Adipose tissue (tissue), 3 donors: ENCODE results near the gene CFP. TPM values are rescaled to one million over a fixed set of nuclear protein-coding genes. Genes with fewer than 3 reads are reported as not detected.
"Not testable (repeated sequence)": the region's sequence is repeated elsewhere in the genome, so short reads cannot be mapped to it uniquely, and the experiment has no call there.

ENCODE experiments used
- H3K27ac ChIP-seq: one replicate; pipeline ENCODE4 v1.5.1; 2013; ENCODE audit warnings: low read depth, low read length
- WGBS, 3 donors: extraction: QIAGEN DNeasy Blood & Tissue Kit; methylation state at CpG; one replicate each; pipeline ENCODE4 v1.1.7; 2013; 5-methylcytosine and 5-hydroxymethylcytosine counted together
- polyA plus RNA-seq, 3 donors: library from polyadenylated mRNA; stranded (reverse); fragments of 200-250 nt; gene quantifications; one replicate each; pipeline ENCODE4 v1.2.3, GENCODE V29; 2013
- donor health status: healthy with polysubstance abuse.
- donor health status: Bipolar disorder and iron deficiency.
- donor health status: healthy.

CFP gene
- polyA plus RNA-seq, 3 donors, result 1.5 to 17.1 (median 7.3) TPM

DNA sequence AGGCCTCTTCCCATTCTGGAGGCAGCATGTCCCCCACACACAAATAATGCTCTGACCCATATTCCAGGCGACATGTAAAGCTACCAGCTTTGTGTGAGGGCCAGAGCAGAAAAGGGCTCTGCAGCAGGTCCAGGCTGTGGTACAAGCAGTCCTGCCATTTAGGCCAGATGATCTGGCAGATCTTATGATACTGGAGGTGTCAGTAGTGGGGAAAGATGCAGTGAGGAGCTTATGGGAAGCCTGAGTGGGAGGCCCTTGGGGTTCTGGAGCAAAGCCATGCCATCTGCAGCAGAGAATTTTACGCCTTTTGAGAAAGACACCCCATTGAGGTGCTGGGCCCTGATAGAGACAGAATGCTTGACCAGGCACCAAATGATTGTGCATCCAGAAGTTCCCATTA is 17.8 kb downstream of the CFP start:
- 67 to 96% (median 93%) methylated on average over 2 of the region's 2 CpGs for WGBS, 3 donors
- no peak overlapping the region for H3K27ac ChIP-seq

DNA sequence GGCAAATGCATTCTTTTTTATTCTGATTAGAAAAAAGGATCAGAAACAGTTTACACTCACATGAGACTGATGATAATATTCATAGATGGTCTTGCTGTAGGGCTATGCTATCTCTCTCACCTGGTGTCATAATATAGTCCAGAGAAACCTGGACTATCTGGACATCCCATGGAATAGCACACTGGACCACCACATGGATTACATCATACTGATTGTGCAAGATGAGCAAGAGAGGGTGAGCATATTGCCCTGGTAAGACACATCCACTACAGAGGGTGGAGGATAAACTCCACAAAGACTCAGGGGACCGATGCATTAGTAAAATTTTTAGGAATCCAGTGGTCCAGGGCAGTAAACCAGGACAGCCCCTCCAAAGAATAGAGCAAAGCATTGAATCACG is 18.2 kb downstream of the CFP start:
- WGBS, 3 donors, result 70 to 100% (median 93%) methylated on average over 2 of the region's 2 CpGs
- H3K27ac ChIP-seq, result no peak overlapping the region

DNA sequence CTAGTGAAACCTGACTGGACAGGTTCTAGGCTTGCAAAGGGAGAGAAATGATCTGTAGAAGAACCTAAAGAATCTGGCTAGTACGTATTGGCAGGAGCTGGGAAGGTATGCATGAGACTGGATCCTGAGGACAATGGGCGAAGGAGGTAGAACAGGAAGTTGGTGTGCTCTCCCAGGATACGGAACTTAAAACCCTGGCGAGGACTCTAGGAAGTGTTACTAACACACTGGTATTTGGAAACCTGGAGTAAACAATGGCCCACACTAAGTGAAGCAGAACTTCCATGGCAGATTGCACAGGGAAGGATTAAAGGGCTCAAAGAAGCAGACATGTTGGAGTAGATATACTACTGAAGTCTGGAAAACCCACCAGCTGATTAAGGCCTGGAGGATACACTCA is 19.2 kb downstream of the CFP start:
- H3K27ac ChIP-seq, result no peak overlapping the region
- 60 to 76% (median 65%) methylated on average over 4 of the region's 4 CpGs for WGBS, 3 donors

DNA sequence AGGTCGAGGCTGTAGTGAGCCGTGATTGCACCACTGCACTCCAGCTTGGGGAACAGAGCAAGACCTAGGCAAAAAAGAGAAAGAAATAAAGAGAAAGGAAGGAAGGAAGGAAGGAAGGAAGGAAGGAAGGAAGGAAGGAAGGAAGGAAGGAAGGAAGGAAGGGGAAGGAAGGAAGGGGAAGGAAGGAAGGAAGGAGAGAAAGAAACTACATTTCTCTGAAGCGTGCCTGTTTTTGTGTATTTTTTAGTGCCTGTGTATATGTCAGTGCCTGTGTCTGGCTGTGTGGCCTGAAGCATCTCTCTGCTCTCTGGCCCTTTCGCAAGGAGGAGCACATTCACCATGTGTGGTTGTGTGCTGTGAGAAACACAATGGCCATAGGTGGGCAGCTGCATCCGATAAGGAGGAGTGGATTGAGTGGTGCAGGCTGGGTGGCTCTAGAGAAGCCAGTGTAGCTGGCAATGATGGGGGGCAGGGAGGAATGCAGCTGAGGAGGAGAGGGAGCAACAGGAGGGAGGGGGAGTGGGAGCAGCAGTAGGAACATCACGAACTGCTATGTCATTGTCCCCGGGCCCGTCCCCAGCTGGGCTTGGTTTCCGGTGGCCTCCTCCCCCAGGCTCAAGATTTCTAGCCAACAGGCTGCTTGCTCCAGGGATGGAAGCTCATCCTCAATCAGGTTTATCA is 21.5 kb downstream of the CFP start:
- no peak overlapping the region for H3K27ac ChIP-seq
- WGBS, 3 donors, result 38 to 62% (median 59%) methylated on average over 4 to 9 of the region's 9 CpGs

GRCh38 chrX:47607091-47607490 is 22.6 kb downstream of the CFP start:
- no peak overlapping the region for H3K27ac ChIP-seq

- WGBS, 3 donors, result 50 to 73% (median 67%) methylated on average over 9 of the region's 9 CpGs
- no peak overlapping the region for H3K27ac ChIP-seq
Measured at GRCh38 chrX:47605024-47605423, 24.7 kb downstream of the CFP start.

DNA sequence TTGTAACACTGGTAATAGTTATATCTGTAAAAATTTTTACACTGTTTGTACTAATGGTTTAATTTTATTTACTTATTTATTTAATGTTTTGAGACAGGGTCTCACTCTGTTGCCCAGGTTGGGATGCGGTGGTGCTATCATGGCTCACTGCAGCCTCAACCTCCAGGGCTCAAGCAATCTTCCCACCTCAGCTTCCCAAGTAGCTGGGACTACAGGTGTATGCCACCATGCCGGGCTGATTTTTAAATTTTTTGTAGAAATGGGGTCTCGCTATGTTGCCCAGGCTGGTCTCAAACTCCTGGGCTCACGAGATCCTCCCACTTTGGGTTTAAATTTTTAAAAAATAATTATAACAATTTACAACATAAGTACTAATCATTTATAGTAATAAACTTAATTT is 26.6 kb downstream of the CFP start:
- not testable (repeated sequence) for H3K27ac ChIP-seq
- 92 to 98% (median 97%) methylated on average over 4 of the region's 4 CpGs for WGBS, 3 donors

- H3K27ac ChIP-seq, result no peak overlapping the region
- WGBS, 3 donors, result 86 to 89% (median 86%) methylated on average over 3 of the region's 3 CpGs
Measured at GRCh38 chrX:47597222-47597621, 32.5 kb downstream of the CFP start.

DNA sequence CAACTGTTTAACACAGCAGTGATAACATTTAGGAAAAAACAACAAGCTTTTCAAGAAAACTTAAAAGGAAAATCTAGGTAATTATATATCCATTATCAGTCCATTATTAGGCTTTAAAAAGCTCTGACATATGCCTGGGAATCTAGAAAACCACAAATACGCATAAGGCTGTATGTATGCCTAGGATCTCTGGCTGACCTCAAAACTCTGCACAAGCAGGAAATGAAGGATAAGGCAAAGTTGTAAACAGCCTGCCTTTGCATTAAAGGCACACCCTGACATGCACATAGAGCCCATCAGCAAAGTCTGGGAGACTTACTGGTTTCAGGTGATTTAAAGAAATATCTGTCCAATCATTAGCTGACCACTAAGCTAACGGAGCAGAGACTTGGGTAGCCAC is 33.5 kb downstream of the CFP start:
- 75 to 86% (median 82%) methylated on average over 2 of the region's 2 CpGs for WGBS, 3 donors
- no peak overlapping the region for H3K27ac ChIP-seq

DNA sequence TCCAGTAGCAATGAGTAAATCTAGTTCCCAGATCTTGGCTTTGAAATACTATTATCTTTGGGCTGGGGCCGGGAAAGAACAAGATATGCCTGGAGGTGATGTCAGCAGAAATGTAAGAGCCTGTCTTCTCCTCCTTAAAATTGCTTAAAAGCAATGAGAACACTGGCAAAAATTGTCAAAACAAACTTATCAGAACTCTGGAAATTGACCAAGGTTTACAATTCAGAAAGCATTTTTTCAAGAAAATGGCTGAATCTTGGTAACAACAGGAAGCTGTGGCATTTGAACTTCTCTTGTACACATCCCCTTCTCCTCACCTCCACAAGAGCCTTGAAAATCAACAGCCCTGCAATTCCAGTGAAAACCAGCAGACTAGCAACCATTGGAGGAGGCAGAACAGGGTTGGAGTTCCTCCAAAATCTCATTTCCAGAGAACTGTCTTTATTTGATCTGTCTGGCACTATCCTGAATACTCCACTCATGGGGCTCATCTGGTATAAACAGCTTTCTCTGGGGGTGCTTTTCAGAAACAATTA is 33.9 kb downstream of the CFP start:
- H3K27ac ChIP-seq, result no peak overlapping the region
- 18 to 64% (median 51%) methylated on average over 1 of the region's 1 CpG for WGBS, 3 donors

- no peak overlapping the region for H3K27ac ChIP-seq
- WGBS, 3 donors, result 65 to 75% (median 69%) methylated on average over 4 of the region's 4 CpGs
Measured at GRCh38 chrX:47593522-47593921, 36.2 kb downstream of the CFP start.

DNA sequence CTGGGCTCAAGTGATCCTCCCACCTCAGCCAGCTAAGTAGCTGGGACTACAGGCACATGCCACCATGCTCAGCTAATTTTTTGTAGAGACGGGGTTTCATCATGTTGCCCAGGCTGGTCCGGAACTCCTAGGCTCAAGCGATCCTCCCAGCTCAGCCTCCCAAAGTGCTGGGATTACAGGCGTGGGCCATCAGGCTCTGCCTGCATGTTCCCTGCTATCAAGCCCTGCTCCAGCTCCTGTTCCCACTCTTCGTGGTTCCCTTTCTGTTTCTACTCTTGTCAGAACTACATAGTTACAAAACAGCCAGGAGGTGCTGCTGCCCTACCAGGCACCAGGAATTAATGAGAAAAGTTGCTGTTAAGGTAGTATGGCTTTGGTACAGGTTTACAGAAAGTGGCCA is 38.7 kb downstream of the CFP start:
- no peak overlapping the region for H3K27ac ChIP-seq
- WGBS, 3 donors, result 81 to 85% (median 84%) methylated on average over 4 to 5 of the region's 5 CpGs

DNA sequence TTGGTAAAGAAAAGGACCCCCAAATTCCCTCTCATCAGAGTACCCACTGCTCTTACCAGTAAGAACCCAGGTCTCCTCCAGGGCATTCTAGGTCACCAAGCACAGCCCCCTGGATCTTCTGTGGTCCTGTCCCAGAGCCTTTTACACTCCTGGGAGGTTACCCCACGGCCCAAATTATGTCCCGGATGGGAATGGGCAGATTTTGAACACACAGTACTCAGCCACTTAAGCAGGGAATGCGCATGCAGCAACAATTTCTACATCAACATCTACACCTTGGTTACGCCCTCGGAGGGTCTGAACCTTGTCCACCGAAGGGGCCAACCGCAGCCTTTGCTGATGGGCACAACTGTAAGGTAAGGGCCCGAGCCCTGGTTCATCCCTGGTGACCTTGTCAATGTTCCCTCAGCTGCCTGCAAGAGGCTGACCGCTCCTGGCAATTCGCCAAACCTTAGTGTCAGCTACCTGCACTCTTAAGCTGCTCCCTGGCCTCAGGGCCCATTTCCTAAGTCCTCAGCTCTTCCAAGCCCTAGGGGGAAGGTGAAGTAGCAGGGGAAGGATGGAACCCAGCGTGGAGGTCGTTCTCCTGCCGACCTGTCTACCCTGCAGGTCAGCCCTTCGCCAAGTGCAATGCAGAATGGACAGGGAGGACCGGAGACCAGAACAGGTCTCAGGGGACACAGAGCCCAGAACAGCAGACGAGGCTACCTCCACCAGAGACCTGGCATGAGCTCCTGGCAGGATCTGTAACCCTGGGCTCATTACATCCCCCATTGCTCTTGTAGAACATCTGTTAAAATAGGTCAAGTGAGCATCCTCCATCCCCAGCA is 41.6 kb downstream of the CFP start:
- 72 to 89% (median 75%) methylated on average over 11 to 16 of the region's 16 CpGs for WGBS, 3 donors
- no peak overlapping the region for H3K27ac ChIP-seq

DNA sequence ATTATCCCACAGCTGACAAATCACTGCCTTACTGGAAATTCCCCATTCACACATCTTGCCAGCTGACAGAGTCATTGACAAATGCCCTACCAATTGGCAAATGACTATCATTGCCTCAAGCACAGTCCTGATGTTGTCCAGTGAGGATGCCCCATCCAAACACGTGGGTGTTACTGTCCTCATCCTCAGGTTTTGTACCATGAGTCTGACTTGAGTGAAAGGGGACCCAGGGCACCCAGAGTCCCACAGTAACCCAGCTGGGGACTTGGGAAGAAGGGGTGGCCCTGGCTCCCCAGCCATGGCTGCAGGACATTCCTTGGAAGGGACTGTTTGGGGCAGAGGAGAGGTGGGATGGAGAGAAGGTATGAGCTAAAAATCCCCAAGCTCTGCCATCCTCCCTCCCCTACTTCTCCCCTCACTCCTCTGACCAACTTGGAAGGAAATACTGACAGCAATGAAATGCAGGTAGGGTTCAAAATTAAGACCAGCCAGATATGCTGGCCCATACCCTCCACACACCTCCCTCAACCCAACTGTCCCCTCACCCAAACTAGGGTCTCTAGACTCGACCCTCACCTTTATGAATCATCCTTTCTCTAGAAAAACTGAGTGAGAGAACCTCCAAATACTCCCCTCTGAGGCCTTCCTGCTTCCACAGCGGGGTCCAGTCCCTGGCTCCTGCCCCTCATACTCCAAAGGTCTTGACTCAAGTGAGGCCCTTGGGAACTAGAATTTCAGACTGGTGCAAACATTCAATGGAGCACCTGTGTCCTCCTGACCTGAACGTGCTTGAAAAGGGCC is 42.4 kb downstream of the CFP start:
- 30 to 73% (median 53%) methylated on average over 4 of the region's 4 CpGs for WGBS, 3 donors

DNA sequence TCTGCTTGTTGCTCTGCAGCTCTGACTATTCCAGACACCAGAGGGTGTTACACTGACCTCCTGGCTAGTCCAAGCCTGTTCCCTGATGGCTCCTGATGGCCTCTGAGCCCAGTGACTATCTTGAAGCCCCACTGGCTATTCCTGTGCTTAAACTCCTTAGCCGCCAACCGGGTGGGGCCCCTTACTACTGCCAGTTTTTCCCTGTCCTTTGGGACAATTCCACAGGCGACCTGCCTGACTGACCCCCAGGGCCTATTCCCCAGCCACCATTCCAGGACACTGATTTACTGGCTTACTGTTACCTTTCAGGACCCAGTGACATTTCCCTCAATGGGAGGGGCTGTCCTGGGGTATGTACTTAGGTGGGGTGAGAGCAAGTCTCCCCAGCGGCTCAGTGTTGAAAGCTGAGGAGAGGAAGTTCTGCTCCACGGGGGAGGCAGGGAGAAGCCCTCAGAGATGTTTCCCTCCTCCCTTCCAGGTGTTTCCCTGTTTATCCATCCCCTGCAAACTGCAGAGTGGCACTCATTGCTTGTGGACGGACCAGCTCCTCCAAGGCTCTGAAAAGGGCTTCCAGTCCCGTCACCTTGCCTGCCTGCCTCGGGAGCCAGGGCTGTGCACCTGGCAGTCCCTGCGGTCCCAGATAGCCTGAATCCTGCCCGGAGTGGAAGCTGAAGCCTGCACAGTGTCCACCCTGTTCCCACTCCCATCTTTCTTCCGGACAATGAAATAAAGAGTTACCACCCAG is 43.5 kb downstream of the CFP start:
- 54 to 73% (median 71%) methylated on average over 9 to 11 of the region's 11 CpGs for WGBS, 3 donors
- no peak overlapping the region for H3K27ac ChIP-seq

More for the DNA sequence above, 42.4 kb downstream of the CFP start:
- no peak overlapping the region for H3K27ac ChIP-seq

GRCh38 chrX:47585273-47585672 is 44.5 kb downstream of the CFP start:
- WGBS, 3 donors, result 65 to 78% (median 73%) methylated on average over 14 to 16 of the region's 16 CpGs
- no peak overlapping the region for H3K27ac ChIP-seq

DNA sequence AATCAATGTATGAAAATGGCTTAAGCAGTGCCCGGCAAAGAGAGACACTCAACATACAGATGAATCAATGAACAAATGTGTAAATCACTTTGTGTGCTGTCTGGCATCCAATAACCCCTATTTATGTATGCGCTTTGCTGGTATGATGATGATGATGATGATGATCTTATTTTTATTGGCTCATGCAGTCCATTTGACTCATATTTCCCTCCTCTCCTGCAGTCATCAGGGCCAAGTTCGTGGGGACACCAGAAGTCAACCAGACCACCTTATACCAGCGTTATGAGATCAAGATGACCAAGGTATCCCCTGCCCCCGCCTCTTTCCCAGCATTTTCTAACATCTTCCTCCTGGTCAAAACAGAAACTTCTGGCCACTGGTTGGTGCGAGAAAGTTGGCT is 45.0 kb downstream of the CFP start:
- no peak overlapping the region for H3K27ac ChIP-seq
- 64 to 80% (median 71%) methylated on average over 6 of the region's 6 CpGs for WGBS, 3 donors

DNA sequence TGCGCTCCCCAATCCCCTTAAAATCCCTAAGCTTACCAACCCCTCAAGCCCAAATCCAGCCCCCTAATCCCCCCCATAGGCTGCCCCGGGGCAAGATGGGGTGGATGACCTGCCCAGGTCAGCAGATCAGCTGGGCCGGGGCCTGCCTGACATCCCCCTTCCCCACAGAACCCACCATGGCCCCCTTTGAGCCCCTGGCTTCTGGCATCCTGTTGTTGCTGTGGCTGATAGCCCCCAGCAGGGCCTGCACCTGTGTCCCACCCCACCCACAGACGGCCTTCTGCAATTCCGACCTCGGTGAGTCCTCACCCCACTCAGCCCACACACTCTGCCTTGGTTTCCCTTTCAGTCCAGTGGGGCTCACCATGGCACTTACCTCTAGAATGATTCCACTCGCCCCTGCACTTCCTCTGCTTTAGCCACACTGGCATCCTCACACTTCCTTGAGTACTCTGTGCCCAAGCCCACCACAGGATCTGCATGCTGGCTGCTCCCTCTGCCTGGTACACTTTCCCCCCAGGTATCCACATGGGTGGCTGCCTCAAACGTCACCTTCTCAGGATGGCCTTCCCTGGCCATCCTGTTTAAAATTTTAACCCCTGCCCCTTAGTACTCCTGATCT is 46.4 kb downstream of the CFP start:
- H3K27ac ChIP-seq, result peak overlapping the region; percentile 81
- WGBS, 3 donors, result 39 to 71% (median 54%) methylated on average over 5 to 8 of the region's 8 CpGs
